Choroid plexus epithelial cell (primary cell): ENCODE data around the gene UBASH3B.
"Not testable (repeated sequence)": the region's sequence is repeated elsewhere in the genome, so short reads cannot be mapped to it uniquely, and the experiment has no call there.

Experiments
- DNase-seq: peaks from one replicate; pipeline ENCODE4 v3.0.0-alpha.2; 2010; ENCODE audit warnings: low read depth
- H3K4me3 ChIP-seq: 2 replicates; pipeline ENCODE4 v1.5.1; 2011; ENCODE audit warnings: low read depth, mild to moderate bottlenecking, control low read depth, low read length, moderate library complexity
- CTCF ChIP-seq: conservative IDR thresholded peaks from 2 replicates; pipeline ENCODE4 v1.5.1; 2011; ENCODE audit warnings: low read depth, mild to moderate bottlenecking, control low read depth, inconsistent platforms, low read length, moderate library complexity

The UBASH3B gene

GRCh38 chr11:122852796-122853160 is 197.3 kb downstream of the UBASH3B start:
- no peak for TF ChIP-seq CTCF
- DNase-seq, result no peak
- no peak overlapping the region for H3K4me3 ChIP-seq

- H3K4me3 ChIP-seq, result no peak overlapping the region
- no peak for TF ChIP-seq CTCF
- DNase-seq, result no peak
Observed at GRCh38 chr11:122853261-122853660, 197.7 kb downstream of the UBASH3B start.

GRCh38 chr11:122853971-122854446 is 198.5 kb downstream of the UBASH3B start:
- no peak overlapping the region for H3K4me3 ChIP-seq
- peak; percentile 67 for TF ChIP-seq CTCF
- DNase-seq, result peak; percentile 90

GRCh38 chr11:122861631-122862030 is 206.1 kb downstream of the UBASH3B start:
- no peak overlapping the region for H3K4me3 ChIP-seq
- no peak for DNase-seq
- no peak for TF ChIP-seq CTCF

GRCh38 chr11:122862091-122862490 is 206.6 kb downstream of the UBASH3B start:
- no peak for TF ChIP-seq CTCF
- DNase-seq, result no peak

GRCh38 chr11:122863154-122863553 is 207.6 kb downstream of the UBASH3B start:
- not testable (repeated sequence) for DNase-seq, H3K4me3 ChIP-seq

More at GRCh38 chr11:122862091-122862490, 206.6 kb downstream of the UBASH3B start:
- no peak overlapping the region for H3K4me3 ChIP-seq

GRCh38 chr11:122863704-122864326 is 208.3 kb downstream of the UBASH3B start:
- peak overlapping the region; percentile 32 for H3K4me3 ChIP-seq
- TF ChIP-seq CTCF, result peak; percentile 92
- DNase-seq, result peak; percentile 74
